GM18499 (cell line): ENCODE measurements around the gene PRKN.

Experiments used
- ATAC-seq: cut with Tn5 transposase; IDR thresholded peaks from one replicate; pipeline ENCODE4 v1.9.1; 2021; ENCODE audit warnings: moderate number of reproducible peaks; ENCODE audit not compliant: insufficient read depth, unreplicated experiment

Gene PRKN

DNA sequence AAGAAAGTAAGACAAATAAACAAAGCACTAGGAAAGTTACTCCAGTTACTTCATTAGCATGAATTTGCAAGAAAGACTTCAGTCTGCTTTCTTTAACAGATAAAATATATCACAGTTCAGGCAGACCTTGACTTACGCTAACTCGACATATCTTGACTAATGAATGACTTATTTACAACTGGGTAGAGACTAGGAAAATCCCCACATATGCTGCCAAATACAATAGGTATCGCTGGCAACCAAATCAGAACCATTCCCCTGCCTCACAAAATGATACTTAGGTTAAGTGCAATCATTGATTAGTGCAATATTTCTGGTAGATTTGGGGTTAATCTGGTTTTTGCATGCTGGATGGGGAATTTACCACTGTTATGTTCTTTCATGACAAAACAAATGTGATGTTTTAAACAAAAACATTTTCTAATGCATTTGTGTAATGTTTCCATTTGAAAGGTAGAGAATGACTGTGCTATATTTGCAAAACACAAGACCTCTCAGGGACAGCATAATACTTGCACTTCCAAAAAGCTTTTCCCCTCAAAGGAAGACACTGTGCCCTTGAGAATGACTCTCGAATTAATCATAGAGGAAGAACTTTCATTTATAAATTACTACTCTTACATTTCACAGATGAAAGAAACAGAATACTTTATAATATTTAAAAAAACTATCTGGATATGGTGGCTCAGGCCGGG lies 101.6 kb downstream of the PRKN start:
- no peak for ATAC-seq

DNA sequence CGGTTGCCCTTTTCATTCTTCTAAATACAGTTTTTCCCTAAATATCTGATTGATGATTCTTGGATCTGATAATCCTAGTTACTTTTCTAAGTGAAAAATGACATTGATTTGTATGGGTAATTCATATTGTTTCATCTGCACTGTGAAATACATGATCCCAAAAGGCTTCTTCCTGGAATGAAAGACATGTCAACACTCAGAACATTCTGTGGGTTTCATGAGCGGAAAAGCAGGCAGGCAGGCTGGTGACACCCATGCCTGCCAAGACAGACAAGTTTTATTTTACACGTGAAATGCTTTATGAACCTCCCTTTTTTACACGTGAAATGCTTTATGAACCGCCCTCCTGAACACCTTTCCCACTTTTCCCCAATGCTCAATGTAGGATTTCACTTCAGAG lies 105.0 kb downstream of the PRKN start:
- no peak for ATAC-seq

DNA sequence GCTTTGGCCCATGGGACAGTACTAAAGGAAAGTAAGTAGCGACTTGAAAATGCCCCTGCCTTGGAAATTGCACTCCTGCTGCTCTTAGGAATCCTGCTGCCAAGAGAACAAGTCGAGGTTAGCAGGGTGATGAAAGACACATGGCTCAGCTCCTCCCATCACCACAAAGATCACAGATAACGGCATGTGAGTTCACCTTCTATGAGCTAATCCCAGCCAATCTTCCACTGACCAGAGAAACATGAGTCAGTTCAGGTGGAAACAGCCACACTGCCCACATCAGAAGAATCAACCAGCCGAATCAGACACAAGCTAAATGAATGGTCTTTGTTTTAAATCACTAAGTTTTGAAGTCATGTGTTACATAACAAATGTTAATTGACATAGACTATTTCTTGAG lies 106.3 kb downstream of the PRKN start:
- ATAC-seq = no peak

DNA sequence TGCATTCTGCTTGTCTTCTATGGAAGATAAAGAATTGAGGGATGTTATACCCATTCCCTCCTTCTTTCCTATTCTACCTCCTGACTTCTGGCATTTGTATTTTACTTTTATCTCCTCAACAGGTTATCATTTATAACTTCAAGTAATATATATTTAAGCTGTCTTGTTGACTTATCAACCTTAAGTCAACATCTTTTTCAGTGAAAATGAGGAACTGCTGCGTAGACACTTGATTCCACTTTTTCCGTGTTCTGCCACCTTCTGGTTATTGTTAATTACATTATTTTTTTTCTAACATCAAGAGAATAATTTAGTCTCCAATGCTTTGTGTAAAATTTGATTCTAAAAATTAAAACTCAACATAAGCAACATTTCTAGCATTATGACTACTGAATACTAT lies 107.5 kb downstream of the PRKN start:
- no peak for ATAC-seq

DNA sequence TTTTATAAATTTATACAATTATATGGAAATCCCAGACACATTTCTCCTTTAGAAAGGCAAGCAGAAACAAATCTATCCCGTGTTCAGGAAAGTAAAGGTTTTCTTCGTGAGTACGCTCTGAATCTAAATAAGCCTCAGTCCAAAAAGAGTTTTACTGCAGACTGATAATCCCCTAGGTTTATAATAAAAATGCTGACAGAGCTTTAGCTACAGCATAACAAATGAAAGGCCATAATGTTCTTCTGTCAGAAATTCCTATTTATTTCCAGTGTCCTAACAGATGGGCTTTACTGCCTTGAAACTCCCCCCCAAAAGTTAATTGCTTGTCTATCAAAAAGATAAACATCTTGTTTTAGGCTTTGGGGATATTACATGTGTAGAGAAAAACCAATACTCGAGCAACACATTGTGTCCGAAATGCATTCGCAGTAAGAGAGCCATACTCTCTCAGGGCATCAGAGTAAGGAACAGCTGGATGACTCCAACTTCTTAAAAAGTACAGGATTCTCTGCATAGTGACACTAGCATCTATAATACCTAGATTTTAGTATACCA lies 109.0 kb downstream of the PRKN start:
- no peak for ATAC-seq

DNA sequence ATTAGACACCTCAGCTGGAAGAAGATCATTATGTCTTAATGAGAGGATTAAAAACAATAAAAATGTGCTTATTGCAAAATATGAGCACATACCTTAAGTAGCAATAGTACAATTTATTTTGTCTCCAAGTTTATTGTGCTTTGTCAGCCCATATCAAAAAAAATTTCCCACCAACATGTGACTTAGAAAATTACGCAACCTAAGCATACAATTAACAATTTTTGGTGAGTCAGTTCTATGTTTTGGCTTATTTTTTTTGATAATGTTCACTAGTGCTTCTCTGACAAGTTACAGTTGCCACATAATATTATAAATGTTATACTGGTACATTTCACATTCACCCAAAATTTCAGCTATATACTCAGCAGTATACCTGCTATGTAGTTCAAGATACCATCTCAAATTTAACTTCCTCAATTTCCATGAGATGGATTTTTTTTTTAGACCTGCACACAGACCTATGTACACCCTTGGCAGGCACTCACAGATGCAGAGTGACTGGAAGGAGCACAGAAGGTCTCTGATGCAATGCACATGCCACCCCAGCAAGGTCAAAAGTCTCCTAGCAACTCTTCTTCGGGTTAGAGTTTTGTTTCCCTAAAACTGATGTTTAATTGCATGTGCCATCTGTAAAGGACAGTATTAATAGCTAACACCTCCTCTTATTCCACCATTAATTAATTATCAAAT lies 112.4 kb downstream of the PRKN start:
- ATAC-seq = no peak

DNA sequence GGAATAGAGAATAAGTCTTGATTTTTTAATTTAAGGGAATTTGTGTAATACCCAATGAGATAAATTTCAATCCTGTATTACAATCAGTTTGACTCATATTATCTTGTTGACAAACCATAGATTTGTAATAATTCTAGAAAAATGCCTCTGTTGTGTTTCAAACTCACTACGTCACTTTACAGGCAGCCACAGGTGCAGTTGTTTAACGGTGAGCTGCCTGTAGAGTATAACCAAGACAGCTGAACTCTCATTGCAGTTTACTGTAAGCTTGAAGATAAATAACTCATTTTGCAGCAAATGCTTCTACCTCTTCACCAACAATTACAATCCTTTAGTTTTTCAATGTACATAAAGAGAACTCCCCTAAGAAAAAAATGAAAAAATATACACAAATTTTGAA lies 114.3 kb downstream of the PRKN start:
- no peak for ATAC-seq

DNA sequence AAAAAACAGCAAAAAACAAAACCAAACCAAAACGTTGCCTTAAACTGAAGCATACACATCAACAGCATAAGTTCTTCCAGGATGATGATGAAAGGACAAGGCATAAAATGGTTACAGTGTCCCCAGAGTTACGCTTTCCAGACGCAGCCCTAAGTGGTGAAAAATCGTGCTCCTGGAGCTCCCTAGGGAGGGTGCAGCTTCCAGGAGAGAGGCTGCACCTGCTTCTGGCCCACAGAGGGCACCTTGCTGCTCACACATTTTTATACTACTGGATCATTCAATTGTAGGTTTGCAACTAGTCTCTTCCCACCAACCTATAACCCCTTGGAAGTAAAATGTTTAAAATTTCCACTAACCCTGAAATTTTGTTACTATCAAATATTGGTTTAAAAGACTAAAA lies 115.0 kb downstream of the PRKN start:
- ATAC-seq = no peak

DNA sequence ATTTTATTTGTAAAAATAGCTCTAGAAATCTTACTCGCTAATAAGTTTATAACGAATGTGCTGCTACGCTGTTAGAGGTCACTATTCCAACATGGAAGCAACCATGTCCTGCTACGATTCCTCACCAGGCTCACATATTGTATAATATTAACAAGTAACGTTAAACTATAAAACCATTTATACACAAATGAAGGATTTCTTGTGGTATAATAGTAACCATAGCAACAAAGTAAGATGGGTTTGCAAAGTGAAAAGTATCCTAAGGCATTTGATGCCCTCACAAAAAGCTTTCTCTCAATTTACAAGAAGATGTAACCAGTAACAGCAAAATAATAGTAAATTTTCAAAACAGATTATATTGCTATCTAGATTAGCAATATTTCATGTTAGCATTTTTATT lies 117.2 kb downstream of the PRKN start:
- ATAC-seq = no peak

DNA sequence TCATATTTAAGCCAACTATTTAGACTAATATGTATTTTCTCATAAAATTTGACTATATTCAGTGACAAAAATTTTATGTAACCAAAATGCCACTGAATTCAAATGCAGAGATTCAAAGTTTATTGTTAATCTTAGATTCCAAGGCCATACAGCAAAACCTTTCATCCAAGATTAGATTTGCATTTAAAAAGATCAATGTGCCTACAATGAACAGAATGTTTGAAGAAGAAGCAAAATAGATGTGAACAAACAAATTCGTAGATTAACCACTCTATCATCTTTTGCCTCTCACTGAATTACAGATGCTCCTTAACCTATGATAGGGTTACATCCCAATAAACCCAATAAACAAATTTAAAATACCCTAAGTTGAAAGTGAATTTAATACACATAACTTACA lies 121.7 kb downstream of the PRKN start:
- no peak for ATAC-seq

DNA sequence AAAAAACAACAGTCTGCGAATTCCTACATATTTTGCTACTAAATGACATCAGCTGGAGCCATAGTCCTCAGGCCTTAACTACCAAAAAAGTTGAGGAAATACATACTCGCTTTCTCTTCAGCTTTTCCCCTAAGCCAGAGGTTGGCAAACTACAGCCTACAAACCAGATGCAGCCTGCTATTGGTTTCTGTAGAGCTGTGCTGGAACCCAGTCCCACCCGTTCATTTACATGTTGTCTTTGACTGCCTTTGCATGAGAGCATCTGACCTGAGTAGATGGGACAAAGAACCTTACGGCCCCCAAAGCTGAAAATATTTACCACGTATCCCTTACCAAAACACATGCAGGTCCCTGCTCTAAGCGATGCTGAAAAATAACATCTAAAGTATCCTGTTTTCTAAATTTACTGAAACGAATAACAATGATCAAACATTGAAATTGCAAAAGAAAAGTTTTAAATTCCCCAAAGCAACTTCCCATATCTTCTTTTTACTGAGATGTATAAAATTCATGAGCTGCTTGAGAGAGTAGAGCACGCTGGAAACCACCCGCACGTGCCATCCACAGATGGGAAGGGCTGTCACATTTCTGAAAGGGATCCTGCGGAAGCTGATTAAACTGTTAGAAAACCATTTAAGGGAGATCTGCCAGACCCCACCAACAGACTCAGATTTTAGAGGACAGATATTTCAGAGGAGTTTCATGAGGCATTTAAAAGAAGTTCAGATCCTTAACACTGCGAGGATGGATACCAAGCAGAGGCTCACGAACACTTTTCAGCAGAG lies 124.1 kb downstream of the PRKN start:
- no peak for ATAC-seq

DNA sequence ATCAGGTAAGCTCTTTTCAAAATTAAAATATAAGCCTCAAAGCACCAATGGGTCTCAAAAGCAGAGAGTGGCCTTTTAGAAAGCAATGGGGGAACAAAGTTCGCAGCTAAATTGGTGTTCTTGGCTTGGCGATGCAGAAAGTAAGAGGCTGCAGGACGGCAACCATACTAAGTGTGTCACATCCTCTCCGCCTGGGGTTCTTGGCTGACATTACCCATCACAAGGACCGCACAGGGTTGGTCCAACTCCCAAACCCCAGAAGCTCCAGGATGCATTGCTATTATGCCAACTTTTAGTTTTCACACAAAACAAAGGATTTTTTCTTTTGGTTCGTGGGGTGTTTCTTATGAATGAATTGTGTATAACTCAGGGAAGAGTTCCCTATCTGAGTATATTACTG lies 124.8 kb downstream of the PRKN start:
- no peak for ATAC-seq

DNA sequence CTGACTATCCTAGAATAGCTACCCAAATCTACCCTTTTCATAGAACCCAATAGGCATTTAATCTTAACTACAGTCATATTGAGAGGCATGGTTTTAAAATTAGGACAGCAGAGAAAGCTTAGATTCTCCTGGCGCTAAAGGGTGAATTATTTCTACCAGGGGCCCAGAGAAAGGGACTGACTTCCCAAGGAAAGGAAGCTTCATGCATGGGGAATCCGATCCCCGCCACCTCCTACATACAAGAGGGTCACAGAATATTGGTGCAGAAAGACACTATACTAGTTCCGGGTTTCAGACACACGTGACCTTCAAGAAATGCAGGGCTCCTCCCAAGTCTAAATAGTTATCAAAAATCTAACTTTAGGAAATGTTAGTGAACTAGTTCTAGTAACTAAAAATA lies 130.9 kb downstream of the PRKN start:
- no peak for ATAC-seq

DNA sequence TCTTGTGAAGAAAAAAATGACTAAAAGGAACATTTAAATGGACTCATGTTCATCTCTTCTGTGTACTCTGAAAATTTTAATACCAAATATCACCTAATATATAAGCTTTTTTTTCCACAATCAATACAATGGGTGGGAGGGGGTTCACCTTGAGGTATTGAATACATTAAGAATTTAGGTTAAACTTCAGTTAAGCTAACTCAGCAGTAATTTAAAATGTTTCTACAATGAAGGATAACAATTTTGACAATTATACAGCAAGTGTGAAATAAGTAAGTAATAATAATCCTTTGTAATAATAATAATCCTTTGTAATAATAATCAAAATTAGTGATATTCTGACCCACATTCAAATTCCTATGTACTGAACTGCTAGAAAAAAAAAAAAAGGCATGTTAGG lies 136.0 kb downstream of the PRKN start:
- no peak for ATAC-seq

DNA sequence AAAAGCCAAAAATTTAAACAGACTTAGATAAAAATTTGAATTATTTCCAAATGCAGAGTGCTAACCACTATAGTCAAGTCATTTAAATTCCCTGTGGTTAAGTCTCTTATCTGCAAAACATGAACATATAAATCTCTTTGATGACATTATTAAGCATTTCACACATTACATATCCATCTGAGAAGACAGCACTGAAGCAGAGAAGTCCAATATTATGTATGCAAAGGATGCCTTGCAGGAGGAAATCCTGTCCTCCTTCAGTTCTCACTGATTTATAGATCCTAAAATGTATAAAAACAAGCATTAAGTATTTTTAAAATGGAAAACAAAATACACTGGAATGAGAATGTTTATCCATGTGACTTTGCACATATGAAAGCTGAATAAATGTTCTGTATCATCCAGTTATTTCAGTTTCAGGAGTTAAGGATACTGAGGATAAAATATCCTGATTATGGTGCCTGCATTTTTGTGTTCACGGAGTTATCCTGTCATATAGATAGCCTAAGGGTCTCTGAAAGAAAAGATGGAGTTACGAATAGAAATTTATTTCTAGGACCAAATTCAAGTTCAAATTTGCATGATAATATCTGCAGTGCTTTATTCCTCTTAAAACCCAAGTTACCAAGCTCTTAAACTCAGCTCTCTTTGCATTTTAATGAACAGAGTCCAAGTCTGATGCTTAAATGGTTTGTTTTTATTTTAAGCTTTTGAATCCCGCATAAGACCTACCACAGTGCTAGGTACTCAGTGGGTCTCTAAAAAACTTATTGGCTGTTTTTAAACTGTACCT lies 145.4 kb downstream of the PRKN start:
- no peak for ATAC-seq

DNA sequence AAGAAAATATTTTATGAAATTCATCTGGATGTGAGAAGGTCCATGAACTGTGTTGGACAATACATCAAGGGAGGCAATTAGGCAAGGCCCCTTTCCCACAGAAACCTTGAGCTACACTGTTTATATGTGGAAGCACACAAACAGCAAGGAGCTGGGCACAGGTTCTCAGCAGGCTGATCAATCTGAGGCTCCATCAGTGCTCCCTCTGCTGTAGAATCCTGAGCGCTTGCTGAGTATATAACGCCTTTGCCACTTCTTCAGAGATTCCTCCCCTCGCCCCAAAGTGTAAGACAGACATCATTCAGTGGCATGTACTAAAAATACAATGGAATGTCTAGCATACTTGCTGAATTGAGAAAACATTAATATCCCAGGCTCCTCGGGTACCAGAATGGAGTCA lies 146.9 kb downstream of the PRKN start:
- no peak for ATAC-seq

DNA sequence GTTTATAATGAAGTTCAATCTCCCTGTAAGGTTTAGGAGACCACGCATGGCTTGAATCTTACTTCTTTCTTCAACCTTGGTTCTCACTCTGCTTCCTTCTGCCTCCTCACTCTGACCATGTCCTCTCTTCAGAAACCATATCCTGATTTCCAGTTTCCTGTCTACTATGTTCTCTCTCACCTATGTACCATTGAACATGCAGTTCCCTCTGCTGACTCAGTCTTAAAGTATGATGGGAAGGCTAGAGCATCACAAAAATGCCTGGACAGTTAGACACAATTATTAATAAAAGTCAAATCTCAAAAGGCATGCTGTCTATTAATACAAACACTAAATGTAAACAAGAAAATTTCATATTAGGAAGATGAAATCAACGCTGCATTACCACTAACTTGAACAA lies 151.6 kb downstream of the PRKN start:
- no peak for ATAC-seq

DNA sequence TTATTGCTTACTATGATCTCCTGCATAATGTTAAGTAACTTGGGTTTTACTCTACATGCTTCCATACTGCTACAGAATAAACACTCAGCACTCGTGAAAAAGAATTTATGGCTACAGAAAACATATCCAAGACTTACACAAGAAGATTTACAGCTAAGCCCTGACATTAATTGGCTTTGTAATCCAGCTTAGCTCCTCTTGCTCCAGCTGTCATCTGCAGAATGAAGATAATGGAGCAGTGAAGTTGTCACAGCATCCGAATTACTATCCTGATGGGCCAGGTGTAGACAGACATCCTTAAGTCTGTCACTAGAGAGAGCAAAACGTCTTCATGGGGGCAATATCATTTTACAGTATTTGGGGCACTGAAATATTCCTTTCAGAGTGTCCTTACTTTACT lies 155.3 kb downstream of the PRKN start:
- ATAC-seq = no peak

DNA sequence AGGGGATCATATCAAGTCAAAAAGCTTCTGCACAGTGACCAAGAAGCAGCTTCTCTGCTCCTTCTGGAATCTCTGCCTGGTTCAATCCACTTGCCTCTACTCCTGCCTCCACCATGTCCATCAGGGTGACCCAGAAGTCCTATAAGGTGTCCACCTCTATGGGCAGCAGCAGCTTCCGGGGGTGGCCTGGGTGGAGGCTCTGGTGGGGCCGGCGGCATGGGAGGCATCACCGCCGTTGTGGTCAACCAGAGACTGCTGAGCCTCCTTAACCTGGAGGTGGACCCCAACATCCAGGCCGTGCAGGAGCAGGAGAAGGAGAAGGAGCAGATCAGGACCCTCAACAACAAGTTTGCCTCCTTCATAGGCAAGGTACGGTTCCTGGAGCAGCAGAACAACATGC lies 159.3 kb downstream of the PRKN start:
- no peak for ATAC-seq

DNA sequence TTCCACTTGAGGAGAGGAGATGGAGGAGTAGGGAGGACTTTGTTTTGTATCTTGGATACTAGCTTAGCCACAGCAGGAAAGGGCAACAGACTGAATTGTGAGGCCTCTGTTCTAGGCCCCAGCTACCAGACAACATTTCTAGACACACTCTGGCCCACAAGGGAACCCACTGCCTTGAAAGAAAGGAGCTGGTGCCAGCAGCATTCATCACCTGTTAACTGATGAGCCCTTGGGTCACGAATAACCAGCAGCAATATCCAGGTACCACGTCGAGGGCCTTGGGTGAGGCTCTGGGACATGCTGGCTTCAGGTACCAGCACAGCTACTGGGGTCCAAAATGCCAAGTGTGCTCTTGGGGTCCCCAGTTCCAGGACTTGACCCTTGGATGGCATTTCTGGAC lies 165.5 kb downstream of the PRKN start:
- ATAC-seq = no peak
